ENCODE data around the gene ESRRB. TPM values are rescaled to one million over a fixed set of nuclear protein-coding genes. Genes with fewer than 3 reads are reported as not detected.
A peak's percentile ranks its signal among the peaks of the same experiment; 100 is the strongest.

ESRRB gene
- total RNA-seq, 1 experiment from 2014 or later, result not detected

DNA sequence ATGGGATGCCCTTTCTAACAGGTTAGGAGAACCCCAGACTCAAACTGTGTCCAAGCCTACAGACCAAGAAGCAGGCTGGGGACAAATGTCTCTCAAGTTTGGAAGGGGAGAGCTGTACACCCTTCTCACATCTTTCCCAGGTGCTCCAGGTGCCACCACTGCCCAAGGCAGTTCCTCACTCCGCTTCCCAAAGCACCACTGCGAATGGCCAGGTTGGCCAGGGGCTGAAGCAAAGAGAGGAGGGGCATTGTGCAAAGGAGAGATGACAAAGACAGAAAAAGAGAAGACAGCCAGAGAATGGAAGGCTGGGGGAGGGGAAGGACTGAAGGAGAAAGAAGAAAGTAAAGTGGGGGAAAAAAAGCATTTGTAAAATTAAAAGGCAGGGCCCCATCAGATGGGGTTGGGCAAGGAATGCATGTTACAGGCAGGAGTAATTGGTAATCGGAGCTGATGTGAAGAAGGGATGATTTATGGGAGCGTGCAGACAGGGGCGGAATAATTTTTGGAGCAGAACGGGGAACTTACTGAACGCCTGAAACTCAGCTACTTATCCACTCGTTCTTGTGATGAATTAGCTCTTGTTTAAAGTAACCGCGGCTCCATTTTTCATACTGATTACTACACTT lies 165.8 kb downstream of the ESRRB start:
- no peak for DNase-seq (ENCODE audit: low read depth)

DNA sequence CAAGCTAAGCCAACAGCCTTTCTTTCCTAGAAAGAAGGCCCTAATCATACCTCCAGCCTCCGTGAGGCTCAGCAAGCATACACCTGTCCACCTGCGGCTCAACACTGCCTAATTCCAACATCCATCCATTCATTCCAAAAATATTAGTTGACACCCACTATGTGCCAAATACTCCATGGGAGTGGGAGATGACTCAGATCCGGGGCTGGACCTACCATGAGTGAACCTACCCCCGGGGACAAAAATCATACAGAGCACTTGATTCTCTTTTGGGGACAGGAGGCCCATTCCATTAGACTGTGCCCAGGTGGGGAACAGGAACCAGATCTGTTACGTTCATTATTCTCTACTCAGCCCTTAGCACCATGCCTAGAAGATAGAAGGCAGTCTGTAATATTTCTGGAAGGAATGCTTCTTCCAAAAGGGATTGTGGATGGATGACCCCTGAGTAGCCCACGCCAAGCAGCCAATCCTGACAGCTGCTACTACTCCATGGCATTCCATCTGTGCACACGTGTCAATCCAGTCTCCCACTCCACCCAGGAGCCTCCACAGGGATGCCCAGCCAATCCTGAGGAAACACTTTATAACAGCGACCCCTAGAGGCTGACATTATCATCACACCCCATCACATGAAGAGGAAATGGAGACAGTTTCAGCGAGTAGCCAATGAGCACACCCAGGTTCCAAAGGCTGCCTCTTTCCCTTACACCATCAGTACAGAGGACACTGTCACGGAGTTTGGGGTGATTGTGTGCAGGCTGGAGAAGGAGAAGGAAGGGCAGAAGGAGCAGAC lies 170.7 kb downstream of the ESRRB start:
- peak; percentile 54 for DNase-seq (ENCODE audit: low read depth)

DNA sequence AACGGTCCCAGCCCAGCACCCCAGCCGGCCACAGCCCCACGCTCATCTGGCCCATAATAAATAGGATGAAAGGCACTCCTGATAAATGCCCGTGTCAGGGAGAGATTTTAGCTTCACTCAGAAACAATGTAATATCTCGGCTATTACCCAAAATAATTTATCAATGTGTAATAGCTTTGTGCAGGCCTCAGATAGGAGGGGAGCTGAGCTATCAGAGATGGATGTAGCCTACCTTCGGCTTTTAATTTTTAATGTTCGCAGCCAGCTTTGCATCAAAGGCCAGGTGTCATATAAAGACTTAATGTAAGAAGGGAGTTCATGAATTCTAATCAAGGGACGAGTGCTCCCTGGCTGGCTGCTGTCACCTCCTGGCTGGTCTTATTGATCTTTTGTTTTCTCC lies 171.9 kb downstream of the ESRRB start:
- no peak for DNase-seq (ENCODE audit: low read depth)

DNA sequence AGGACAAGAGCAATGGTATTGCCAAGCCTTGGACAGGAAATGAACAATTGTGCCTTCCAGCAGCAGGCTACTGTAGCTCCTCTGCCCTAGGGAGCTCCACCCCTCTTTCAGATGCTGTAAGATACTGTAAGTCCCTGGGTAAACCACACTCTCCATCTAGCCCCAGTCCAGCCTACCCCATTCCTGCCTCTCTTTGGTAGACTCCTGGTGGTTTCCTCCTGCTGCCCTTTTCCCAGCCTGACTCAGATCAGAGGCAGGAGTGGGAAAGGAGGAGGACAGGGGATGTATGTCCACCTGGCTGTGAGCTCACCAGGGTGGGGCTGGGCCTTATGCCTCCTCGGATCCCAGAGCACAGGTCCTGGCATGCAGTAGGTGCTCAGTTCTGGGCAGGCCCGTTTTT lies 174.6 kb downstream of the ESRRB start:
- peak; percentile 66 for DNase-seq (ENCODE audit: low read depth)

DNA sequence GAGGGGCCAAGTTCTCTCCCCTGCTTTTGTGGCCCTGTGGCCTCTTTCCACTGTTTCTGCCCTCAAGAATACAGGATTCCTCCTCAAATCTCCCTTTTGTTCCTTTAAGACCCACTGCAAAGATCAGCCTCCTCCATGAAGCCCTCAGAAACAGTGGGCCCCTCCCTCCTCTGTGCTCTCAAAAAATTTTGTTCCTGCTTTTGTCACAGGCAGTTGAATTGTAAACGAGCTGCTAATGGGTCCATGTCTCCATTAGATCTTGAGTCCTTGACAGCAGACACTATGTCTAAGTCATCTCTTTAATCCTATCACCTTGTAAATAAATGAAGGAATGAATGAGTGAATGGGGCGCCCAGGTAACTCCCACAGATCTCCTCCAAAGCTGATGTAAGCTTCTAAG lies 175.2 kb downstream of the ESRRB start:
- DNase-seq (ENCODE audit: low read depth), result no peak

Other genes starting within 250 kb of the ESRRB start
- gene GPATCH2L, start 224.2 kb upstream of the ESRRB start, total RNA-seq (2014; rRNA removed; shearing (Covaris generic)), result 86.1 and 123 TPM in 2 replicates